Posterior vena cava (tissue), 2 donors: Measurements from ENCODE around the gene CDS2. TPM values are rescaled to one million over a fixed set of nuclear protein-coding genes. Genes with fewer than 3 reads are reported as not detected.
A peak's percentile ranks its signal among the peaks of the same experiment; 100 is the strongest.
"Not testable (repeated sequence)": the region's sequence is repeated elsewhere in the genome, so short reads cannot be mapped to it uniquely, and the experiment has no call there.

Experiments
- DNase-seq: peaks from one replicate; pipeline ENCODE4 v3.0.0-alpha.2; 2020; ENCODE audit warnings: low spot score
- intact Hi-C, 2 donors: fragments of 100-400 bp; cut with DNase I; formaldehyde crosslinking; loops; one replicate each; pipeline versions ENCODE4 v1.14.1 to v1.14.2; 2022 to 2023
- long read RNA-seq, 2 donors: library from polyadenylated mRNA; unstranded; transcript quantifications; one replicate each; pipeline ENCODE4 v2.0.0, GENCODE V29; 2020 to 2021
- total RNA-seq, 2 donors: library from RNA; stranded (reverse); fragmentation: NEBNext Ultra II Directional; extraction: Animal tissue kit (Norgen Biotek cat#: 25700); gene quantifications; one replicate each; pipeline ENCODE4 v1.2.1, GENCODE V29; 2021
- donor health status: DM: yes; HTN: yes; CAD: no.
- donor health status: DM: yes; HTN: yes; CAD: no.

The CDS2 gene
- total RNA-seq, result 10 to 100 TPM; 53.3 to 80.7 TPM
- long read RNA-seq, donor 1, full-length matches to known transcripts, result 20 of 30 reads
- long read RNA-seq, donor 1, partial matches to known transcripts, result 0 of 30 reads
- long read RNA-seq, donor 1, other reads (novel, unspliced or antisense), result 10 of 30 reads
- long read RNA-seq, donor 2, full-length matches to known transcripts, result 142 of 175 reads
- long read RNA-seq, donor 2, partial matches to known transcripts, result 9 of 175 reads
- long read RNA-seq, donor 2, other reads (novel, unspliced or antisense), result 24 of 175 reads

DNA sequence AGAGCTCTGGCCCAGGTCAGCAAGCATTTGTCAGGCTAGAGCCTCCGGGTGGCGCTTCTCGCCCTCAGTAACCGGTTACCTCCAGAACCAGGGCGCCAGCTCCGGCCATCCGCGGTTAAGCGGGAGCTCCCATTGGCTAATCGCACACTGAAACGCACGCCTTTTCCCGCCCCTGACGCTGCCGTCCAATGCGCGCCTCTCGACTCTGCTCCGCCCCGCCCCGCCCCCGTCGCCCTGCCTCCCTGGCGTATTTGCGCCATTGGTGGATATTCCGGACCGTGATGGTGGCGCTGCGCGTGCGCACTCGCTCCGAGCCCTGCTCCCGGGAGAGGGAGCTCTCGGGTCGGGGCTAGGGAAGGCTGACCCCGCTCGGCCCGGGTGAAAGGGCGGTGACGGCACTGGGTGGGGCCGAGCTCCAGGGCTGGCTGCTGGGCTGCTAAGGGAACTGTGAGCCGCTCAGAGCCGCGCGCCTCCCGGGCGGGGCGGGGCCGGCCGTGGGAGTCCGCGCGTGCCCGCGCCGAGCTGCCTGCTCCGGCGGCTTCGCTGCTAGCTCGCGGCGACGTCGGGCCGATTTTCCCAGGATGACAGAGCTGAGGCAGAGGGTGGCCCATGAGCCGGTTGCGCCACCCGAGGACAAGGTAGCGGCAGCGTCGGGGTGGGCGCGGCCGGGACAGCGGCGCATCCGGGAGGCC lies at the start of gene CDS2:
Gene CDS2, plus strand, starts transcription at position 497 of the 692 bp plus-strand sequence. Its CDS starts 85 bp downstream, at position 582.
- DNase-seq, result peak; percentile 100
- intact Hi-C loops, result loop anchor here (5.0 kb wide), 1 partner anchor 66 kb away; no protein-coding TSS in a partner anchor

DNA sequence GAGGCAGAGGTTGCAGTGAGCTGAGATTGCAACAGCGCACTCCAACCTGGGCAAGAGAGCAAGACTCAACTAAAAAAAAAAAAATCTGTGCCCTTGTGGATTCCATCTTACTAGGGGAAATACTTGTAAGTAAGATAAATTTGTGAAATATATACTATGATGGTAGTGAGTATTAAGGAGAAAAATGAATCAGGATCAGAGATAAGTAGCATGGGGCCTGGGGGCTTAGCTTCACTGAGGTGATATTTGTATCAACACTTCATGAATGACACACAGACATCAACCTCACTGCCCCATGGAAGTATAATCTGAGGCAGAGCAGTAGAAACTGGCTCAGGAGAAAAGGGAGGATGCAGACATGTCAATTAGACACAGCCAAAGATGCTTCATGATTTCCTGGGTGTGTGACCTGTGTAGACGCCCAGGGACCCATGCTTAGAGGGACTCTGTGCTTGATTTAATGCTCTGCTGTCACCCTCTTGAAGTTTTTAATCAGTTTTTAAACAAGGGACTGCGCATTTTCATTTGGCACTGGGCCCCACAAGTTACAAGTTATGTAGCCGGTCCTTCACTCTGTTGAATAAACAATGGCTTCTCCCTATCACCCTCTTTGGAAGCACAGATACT lies 48.9 kb upstream of the CDS2 start:
- intact Hi-C loops, result no loop called here
- peak; percentile 14 for DNase-seq

DNA sequence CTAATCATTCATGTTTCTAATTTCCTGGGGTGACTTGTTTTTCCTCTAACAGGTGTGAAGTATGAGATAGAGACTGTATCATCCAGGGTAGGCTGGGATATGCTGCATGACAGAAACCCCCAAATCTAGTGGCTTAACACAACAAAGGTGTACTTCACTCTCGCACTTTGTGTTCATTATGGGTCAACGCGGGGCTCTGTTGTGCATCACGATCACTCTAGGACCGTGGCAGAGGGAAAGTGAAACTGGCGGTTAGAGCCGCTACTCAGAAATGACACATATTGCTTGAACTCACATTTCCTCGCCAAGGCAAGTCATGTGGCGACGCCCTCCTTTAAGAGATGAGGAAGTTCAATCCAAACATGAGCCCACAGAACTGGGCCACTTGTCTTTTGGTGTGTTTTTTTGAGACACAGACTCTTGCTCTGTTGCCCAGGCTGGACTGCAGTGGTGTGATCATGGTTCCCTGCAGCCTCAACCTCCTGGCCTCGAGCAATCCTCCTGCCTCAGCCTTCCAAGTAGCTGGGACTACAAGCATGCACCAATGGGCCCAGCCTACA lies 48.3 kb upstream of the CDS2 start:
- DNase-seq, result peak; percentile 86
- intact Hi-C loops, result no loop called here

DNA sequence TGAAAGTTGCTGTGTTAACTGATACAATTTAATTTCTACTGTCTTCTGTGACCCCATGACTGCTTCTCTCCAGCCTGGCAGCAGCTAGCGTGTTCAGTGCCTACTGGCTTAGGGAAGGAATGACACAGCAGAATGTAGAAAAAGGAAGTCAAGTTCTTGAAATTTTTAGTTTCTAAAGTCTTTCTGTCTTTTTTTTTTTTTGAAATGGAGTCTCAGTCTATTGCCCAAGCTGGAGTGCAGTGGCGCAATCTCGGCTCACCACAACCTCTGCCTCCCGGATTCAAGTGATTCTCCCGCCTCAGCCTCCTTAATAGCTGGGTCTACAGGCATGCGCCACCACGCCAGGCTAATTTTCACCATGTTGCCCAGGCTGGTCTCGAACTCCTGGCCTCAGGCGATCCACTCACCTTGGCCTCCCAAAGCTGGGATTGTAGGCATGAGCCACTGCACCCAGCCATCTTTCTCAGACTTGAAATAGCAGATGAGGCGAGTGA lies 46.4 kb upstream of the CDS2 start:
- intact Hi-C loops, result no loop called here
- peak; percentile 94 for DNase-seq

DNA sequence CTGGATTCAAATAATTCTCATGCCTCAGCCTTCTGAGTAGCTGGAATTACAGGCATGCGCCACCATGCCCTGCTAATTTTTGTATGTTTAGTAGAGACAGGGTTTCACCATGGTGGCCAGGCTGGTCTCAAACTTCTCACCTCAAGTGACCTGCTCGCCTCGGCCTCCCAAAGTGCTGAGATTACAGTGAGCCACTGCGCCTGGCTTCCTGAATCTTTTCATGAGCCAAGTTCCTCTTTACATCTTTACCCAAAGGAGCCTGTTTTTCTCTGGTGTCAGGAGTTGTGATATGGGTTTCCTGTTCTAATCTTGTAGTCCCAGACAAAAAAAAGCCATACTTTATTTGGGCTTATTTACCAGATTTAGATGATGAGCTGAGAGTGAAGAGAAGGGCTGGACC lies 41.4 kb upstream of the CDS2 start:
- intact Hi-C loops, result no loop called here

DNA sequence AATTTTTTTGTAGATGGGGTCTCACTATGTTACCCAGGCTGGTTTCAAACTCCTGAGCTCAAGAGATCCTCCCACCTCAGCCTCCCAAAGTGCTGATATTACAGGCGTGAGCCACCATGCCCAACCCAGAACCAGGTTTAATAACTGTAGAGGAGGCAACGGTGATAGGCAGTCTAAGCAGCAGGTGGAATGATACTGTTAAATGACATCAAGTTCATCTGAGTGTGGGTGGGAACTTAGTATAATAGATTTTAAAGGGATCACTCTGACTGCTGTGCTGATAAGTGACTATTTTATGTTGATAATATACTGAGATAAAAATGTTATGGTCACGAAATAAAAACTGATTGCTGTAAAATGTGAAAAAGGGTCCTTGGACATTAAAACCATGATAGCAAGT lies 38.1 kb upstream of the CDS2 start:
- DNase-seq, result no peak
- intact Hi-C loops, result no loop called here

More for the DNA sequence above, 41.4 kb upstream of the CDS2 start:
- DNase-seq, result no peak

DNA sequence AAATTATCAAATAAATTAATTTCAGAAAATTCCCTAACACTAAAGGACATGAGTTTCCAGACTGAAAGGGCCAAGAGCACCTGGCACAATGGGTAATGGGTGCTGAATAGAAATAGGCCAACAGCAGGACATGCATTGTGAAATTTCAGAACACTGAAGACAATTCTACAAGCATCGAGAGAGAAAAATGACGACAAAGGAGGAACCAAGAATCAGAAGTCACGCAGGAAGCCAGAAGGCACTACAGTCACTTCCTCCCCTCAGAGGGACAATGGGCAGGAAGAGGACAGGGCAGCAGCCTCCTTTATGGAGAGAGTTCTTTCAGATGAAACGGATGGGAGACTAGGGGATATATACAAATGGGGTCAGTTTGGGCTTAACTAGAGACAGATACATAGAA lies 36.6 kb upstream of the CDS2 start:
- intact Hi-C loops, result loop anchor here in 1 of 2 donors (10.0 kb wide), 1 partner anchor 85 kb away; the partner anchor contains the start of gene SLC23A2
- no peak for DNase-seq

DNA sequence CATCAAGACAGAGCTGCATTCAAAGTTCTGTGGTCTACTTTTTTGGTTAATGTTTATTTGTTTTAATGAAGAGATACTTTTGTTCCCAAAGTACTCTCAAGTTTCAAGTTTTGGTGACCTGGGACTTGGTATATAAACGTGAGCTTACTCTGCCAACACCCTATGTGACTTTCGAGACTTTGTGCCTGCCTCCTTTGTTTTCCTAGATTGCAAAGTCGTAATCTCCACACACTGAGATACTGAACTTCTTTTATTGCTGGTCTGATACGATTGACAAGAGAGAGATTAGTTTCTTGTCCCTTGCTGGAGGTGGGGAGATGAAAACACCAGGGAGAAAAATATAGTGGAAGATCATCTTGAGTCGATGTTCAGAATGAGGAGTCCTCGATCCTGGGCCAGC lies 34.9 kb upstream of the CDS2 start:
- DNase-seq, result no peak
- intact Hi-C loops, result loop anchor here in 1 of 2 donors (10.0 kb wide), 1 partner anchor 87 kb away; the partner anchor contains the start of gene SLC23A2

DNA sequence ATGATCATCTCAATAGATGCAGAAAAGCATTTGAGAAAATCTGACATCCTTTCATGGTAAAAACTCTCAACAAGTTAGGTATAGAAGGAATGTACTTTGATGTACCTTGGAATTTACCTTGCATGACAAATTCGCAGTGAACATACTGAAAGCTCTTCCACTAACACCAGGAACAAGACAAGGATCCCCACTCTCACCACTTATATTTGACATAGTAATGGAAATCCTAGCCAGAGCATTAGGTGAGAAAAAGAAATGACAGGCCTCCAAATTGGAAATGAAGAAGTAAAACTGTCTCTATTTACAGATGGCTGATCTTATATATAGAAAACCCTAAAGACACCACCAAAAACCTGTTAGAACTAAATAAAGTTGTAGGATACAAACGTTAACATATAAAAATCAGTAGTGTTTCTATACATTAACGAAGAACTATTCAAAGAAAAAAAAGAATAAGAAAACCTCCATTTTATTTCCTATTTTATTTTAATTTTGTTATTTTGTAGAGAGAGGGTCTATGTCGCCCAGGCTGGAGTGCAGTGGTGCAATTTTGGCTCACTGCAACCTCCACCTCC lies 34.0 kb upstream of the CDS2 start:
- intact Hi-C loops, result loop anchor here in 1 of 2 donors (10.0 kb wide), 1 partner anchor 88 kb away; the partner anchor contains the start of gene SLC23A2
- no peak for DNase-seq

DNA sequence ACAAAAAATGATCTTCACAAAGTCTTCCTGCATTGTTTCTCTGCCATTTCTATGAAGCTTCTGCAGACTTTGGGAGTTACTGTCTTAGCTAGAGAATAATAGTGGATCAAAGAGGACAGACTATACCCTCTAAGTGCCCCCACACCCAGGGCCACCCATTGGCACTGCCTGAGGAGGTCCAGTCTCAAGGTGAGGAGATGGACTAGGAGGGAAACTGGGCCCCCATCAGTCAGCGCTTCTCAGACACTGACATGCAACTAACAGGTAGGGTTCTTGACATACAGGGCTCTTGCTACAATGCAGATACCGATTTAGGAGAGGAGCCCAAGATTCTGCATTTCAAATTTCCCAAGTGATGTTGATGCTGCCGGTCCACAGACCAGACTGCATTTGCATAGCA lies 31.4 kb upstream of the CDS2 start:
- intact Hi-C loops, result loop anchor here in 1 of 2 donors (10.0 kb wide), 1 partner anchor 91 kb away; the partner anchor contains the start of gene SLC23A2
- no peak for DNase-seq

DNA sequence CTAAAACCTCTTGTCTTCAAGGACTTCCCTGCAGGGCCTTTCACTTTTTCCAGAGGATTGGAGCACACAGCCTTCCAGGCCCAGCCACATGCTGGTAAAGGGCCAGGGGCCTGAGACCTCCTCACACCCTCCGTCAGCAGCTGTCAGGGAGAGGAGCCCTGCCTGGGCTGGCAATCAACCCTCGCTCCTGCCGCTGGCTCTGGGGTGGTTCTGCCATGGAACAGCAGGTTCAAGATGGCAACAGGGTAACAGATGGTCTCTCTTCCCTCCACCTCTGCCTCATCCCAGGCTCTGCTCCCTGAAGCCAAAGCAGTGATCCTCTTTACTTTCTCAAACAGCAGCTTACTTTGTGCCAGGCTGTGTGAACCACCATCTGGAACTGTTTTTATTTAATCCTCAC lies 30.9 kb upstream of the CDS2 start:
- intact Hi-C loops, result loop anchor here in 1 of 2 donors (10.0 kb wide), 1 partner anchor 91 kb away; the partner anchor contains the start of gene SLC23A2
- DNase-seq, result no peak

DNA sequence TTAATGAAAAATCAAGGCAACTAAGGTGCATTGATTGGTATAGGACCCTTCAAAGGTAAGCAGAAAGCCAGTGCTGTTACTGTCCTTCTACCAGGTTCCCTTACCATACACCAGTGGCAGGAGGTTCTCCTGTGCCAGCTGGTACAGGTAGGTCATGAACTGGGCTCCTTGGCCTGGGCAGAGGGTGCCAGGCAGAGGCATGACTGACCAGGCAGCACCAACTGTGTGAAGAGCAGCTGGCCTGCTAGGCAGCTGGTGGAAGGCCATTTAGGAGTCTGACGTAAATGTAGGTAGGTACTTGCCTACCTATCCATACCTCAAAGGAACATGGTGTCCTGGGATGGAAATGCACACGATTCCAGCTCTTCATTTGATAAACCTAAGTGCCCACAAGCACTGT lies 30.3 kb upstream of the CDS2 start:
- DNase-seq, result no peak
- intact Hi-C loops, result loop anchor here in 1 of 2 donors (10.0 kb wide), 1 partner anchor 92 kb away; the partner anchor contains the start of gene SLC23A2

DNA sequence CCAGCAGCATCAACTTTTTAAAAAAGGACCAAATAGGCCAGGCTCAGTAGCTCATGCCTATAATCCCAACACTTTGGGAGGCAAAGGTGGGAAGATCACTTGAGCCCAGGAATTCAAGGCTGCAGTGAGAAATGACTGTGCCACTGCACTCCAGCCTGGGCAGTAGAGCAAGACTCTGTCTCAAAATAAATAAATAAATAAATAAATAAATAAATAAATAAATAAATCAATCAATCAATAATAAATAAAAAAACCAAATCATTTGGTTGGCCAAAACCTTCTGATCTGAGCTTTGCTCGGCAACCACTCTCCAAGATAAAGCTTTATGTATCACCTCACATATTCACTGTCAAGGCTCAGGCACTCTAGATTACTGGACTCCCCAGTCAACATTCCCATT lies 27.8 kb upstream of the CDS2 start:
- intact Hi-C loops, result loop anchor here in 1 of 2 donors (10.0 kb wide), 1 partner anchor 94 kb away; the partner anchor contains the start of gene SLC23A2
- DNase-seq, result not testable (repeated sequence)

DNA sequence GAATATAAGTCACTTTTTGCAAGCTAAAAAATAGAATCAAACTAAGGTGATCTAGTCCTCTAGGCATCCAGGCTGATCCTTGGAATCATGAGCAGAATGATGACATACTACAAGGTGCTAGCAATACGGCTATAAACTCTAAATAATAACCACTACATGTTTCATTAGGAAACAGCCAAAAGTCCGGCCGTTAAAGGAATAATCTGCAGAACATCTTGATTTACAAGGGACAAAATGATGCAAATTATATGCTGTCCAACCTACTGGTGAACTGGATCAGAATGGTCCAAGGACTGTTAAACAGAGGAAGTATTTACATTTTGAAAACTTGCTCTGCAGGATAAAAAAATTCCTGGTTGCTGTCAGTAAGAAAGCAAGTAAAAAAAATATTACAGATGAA lies 26.9 kb upstream of the CDS2 start:
- not testable (repeated sequence) for DNase-seq
- intact Hi-C loops, result loop anchor here in 1 of 2 donors (10.0 kb wide), 1 partner anchor 95 kb away; the partner anchor contains the start of gene SLC23A2

DNA sequence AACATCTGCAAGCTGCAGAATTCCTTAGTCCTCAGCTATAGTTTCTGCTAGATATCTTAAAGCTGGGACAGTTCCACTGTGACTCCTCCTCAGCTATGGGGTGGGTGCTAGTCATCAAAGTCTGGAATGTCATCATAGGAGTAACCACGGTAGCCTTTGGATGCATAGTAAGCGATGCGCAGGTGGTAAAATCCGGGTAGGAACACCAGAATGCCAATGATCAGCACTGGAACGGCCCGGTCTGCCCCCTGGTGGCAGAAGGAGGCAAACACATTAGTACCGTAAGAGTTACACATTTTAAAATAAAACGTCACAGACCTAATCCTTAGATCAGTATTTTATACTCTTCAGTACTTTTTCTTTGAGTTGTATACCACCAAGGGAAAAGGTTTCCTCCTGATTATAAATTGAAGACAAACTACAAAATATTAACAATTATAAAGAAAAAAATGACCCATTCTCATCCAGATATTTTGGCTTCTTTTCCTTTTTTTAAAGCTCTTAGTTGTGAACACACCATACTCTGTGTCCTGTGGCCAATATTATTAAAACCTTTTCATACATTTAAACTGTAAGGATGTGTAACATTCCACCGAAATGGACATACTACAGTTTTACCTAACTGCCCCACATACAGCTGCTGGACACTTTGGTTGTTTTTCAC lies 26.0 kb upstream of the CDS2 start:
- DNase-seq, result peak; percentile 92
- intact Hi-C loops, result no loop called here

DNA sequence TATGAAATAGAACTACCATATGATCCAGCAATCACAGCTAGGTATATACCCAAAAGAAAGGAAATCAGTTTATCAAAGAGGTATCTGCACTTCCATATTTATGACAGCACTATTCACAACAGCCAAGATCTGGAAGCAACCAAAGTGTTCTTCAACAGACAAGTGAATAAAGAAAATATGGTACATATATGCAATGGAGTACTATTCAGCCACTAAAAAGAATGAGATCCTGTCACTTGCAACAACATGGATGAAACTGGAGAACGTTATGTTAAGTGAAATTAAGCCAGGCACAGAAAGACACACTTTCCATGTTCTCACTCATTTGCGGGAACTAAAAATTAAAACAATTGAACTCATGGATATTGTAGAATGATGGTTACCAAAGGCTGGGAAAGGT lies 22.3 kb upstream of the CDS2 start:
- no peak for DNase-seq
- intact Hi-C loops, result no loop called here

DNA sequence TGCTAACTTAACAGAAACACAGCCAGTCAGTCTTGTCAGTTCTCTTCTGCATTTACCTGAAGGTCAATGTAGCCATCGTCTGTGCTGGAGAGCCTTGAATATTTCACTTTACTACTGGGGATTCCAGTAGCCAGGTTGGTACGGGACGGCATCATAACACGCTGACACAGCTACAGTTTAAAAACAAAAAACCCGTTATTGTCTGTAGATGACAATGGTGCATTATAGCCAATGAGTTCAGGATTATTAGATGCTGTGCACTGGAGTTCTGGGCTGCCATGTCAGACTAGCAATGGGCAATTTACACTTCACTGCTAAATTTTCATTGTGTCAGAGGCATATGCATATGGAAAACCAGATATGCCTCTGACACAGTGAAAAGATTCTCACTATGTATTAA lies 17.5 kb upstream of the CDS2 start:
- DNase-seq, result no peak
- intact Hi-C loops, result no loop called here

DNA sequence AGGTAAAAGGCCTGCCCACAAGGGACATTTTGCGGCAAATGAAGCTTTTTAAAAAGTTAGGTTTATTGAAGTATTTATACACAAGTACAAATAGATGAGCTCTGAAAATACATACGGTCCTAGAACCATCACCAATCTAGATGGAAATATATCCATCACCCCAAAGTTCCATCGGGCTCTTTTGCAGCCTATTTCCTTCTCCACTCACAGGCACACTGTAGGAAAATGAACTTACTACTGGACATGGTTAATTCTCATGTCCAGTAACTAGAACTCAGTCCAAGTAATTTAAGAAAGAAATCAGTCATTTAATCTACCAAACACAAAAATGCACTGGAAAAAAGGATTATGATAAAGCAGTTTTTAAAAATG lies 13.2 kb upstream of the CDS2 start:
- intact Hi-C loops, result no loop called here
- DNase-seq, result no peak

DNA sequence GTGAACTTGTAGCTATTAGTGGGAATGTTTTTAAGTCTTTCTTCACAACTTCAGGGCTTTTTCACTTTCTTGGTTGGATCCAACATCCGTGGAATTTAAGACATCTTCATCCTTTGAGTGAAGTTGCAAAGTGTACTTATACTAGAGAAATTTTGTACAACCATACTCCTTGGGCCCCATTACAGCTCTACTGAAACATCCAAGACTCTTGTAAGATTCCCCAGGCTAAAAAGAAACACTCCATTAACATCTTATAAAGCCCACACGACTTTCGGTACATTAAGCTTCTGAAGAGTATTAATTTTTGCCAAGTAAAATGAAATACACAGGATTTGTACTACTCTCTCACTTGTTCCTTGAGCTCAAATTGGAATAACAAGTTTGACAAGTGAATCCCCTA lies 12.4 kb upstream of the CDS2 start:
- intact Hi-C loops, result no loop called here
- DNase-seq, result no peak
